Right atrium auricular region (tissue), 2 donors: ENCODE data around the gene EXOC4. TPM values are rescaled to one million over a fixed set of nuclear protein-coding genes. Genes with fewer than 3 reads are reported as not detected.

ENCODE experiments used
- DNase-seq: peaks from one replicate; pipeline ENCODE4 v3.0.0-alpha.2; 2019; ENCODE audit warnings: low spot score
- H3K27ac ChIP-seq, 2 donors: fragments of 200-600 bp; sonication (generic); 1 replicate in 1 of 2; 2 replicates in 1 of 2; pipeline ENCODE4 v1.5.1; 2016 to 2019
- H3K27me3 ChIP-seq, 2 donors: fragments of 200-600 bp; sonication (generic); one replicate each; pipeline versions ENCODE4 v1.5.1 to v1.6.0; 2017 to 2019
- H3K36me3 ChIP-seq: fragments of 200-600 bp; sonication (generic); one replicate; pipeline ENCODE4 v1.5.1; 2016
- H3K4me1 ChIP-seq, 2 donors: fragments of 200-600 bp; sonication (generic); one replicate each; pipeline versions ENCODE4 v1.5.1 to v1.6.0; 2017 to 2019
- H3K4me3 ChIP-seq, 2 donors: fragments of 200-600 bp; sonication (generic); 1 replicate in 1 of 2; 2 replicates in 1 of 2; pipeline ENCODE4 v1.5.1; 2017 to 2019; ENCODE audit warnings: mild to moderate bottlenecking in 1 of 2, moderate library complexity in 1 of 2
- H3K9me3 ChIP-seq, 2 donors: fragments of 200-600 bp; sonication (generic); one replicate each; pipeline ENCODE4 v1.5.1; 2019
- total RNA-seq, 2 donors: library from RNA; depleted of rRNA; stranded (reverse); fragments of >200 nt; gene quantifications; one replicate each; pipeline ENCODE4 v1.1.0, GENCODE V29; 2016
- TF ChIP-seq, protein P1 (sequence below), 2 donors: fragments of 200-600 bp; sonication (generic); IDR thresholded peaks; one replicate each; pipeline ENCODE4 v1.5.1; 2019; ENCODE audit warnings: antibody characterized with exemption in 2 of 2

The EXOC4 gene
- total RNA-seq, 2 donors from 2014 or later: 24.7 to 30.6 TPM

DNA sequence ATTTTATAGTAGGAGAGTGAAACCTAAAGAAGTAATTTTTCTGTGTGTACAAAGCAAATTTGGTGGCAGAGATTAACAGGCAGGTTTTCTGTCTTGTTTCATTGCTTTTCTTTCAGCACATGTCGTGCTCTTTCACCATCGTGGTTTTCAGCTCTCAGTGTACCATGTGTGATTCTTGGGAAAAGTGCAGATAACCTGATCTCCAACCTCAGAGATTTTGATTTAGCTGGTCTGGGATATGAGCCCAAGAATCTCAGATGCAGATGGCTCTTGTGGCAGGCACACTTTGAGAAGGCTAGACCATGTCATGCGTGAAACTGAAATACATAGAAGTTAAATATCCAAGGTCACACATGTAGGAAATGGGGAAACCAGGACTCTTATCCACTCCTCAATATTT, 317.4 kb downstream of the EXOC4 start:
- Histone ChIP-seq H3K36me3 (no peaks in the 10 kb centered on the region), H3K27ac (no peak overlapping the region), H3K4me3 (no peak overlapping the region), H3K9me3 (no peaks in the 10 kb centered on the region), H3K27me3 (no peaks in the 10 kb centered on the region), H3K4me1 (no peaks in the 10 kb centered on the region)
- DNase-seq: no peak
- TF ChIP-seq, protein P1, sequence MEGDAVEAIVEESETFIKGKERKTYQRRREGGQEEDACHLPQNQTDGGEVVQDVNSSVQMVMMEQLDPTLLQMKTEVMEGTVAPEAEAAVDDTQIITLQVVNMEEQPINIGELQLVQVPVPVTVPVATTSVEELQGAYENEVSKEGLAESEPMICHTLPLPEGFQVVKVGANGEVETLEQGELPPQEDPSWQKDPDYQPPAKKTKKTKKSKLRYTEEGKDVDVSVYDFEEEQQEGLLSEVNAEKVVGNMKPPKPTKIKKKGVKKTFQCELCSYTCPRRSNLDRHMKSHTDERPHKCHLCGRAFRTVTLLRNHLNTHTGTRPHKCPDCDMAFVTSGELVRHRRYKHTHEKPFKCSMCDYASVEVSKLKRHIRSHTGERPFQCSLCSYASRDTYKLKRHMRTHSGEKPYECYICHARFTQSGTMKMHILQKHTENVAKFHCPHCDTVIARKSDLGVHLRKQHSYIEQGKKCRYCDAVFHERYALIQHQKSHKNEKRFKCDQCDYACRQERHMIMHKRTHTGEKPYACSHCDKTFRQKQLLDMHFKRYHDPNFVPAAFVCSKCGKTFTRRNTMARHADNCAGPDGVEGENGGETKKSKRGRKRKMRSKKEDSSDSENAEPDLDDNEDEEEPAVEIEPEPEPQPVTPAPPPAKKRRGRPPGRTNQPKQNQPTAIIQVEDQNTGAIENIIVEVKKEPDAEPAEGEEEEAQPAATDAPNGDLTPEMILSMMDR (IDR thresholded peaks at IDR 0.05): no peak

DNA sequence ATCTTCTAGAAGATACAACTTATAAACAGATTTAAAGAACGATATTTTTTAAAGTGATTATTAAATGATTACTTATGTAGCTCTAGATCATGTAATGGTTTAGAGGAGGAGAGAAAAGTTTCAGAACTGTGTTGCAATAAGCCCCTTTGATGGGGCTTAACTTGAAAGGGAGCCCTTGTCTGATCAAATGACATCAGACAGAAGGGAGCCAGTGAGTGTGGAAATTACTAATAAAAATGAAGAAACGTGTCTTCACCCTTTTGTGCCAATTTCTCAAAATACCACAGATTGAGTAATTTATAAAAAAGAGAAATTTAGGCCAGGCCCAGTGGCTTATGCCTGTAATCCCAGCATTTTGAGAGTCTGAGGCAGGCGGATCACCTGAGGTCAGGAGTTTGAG, 318.2 kb downstream of the EXOC4 start:
- no peak overlapping the region for H3K4me3 ChIP-seq
- no peaks in the 10 kb centered on the region for H3K9me3 ChIP-seq
- no peak for DNase-seq
- no peaks in the 10 kb centered on the region for H3K27me3 ChIP-seq
- TF ChIP-seq, protein P1 (IDR thresholded peaks at IDR 0.05): no peak
- no peaks in the 10 kb centered on the region for H3K36me3 ChIP-seq
- H3K4me1 ChIP-seq: peaks cover 0 to 5% of the 10 kb centered on the region in 2 donors
- H3K27ac ChIP-seq: no peak overlapping the region

DNA sequence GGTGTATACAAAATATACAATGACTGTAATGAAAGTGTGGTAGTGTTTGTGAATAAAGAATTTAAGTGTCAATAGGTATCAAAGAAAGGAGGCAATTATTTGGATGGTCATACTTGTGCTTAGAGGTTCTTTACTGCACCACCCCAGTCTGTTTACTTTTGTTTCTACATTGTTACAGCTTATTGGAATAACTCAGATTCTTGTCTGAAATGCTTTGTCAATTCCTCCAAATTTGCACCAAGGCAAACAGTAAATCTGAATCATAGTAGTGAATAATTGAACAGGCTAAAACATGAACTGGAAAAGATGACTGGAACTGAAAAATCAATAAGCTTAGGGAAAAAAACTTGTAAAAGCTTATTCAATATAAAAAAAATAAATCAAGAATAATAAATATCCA, 319.2 kb downstream of the EXOC4 start:
- no peaks in the 10 kb centered on the region for H3K9me3 ChIP-seq
- no peak for DNase-seq
- TF ChIP-seq, protein P1 (IDR thresholded peaks at IDR 0.05): no peak
- no peak overlapping the region for H3K27ac ChIP-seq
- peaks cover 0 to 5% of the 10 kb centered on the region in 2 donors for H3K4me1 ChIP-seq
- H3K36me3 ChIP-seq: no peaks in the 10 kb centered on the region
- H3K27me3 ChIP-seq: no peaks in the 10 kb centered on the region
- H3K4me3 ChIP-seq: no peak overlapping the region

DNA sequence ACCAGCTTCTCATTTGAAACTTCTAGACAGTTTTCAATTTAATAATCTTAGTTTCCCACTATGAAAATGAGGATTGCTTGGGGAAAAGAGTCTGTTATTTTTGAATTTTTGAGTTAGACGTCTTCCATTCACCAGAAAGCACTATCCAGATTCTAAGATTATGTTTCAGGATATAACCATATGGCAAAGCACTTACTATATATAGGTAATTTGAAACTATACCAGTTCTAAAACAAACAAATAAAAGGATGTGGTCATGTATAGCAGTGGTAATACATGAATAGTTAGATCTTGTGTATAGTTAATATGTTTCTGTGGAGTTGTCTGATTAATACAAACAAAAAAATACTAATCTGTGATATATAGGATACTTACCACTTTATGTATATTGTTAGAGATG, 320.0 kb downstream of the EXOC4 start:
- no peak for DNase-seq
- peaks cover 0 to 5% of the 10 kb centered on the region in 2 donors for H3K4me1 ChIP-seq
- H3K9me3 ChIP-seq: no peaks in the 10 kb centered on the region
- H3K4me3 ChIP-seq: no peak overlapping the region
- H3K36me3 ChIP-seq: no peaks in the 10 kb centered on the region
- H3K27ac ChIP-seq: no peak overlapping the region
- H3K27me3 ChIP-seq: no peaks in the 10 kb centered on the region
- TF ChIP-seq, protein P1 (IDR thresholded peaks at IDR 0.05): no peak

DNA sequence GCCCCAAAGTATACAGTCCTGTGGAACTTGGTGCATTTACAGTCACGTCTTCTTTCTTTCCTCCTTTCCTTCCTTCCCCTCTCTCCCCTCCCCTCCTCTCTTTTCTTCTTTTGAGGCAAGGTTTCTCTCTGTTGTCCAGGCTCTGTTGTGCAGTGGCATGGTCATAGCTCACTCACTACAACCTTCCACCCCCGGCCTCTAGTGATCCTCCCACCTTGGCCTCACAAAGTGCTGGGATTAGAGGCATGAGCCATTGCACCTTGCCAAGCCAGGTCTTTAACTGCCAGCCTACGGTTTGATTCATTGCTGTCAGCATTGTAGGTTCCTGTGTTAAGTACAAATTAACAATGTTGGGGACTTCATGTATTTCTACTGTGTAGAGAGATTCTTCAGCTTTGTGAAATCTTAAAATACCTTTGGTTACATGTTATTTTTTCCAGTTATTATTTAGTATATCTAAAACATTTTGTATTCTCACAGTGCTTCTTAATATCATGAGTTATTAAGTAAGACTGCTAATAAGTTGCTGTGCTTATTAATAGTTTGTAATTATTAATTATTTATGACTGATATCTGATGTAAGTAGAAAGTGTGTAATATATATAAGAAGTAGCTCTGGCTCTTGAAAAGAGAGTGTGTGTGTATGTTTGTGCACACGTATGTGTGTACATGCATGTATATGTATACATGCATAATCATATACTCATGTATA, 320.8 kb downstream of the EXOC4 start:
- Histone ChIP-seq H3K9me3 (no peaks in the 10 kb centered on the region), H3K27me3 (no peaks in the 10 kb centered on the region), H3K36me3 (no peaks in the 10 kb centered on the region), H3K4me1 (peaks cover 0 to 5% of the 10 kb centered on the region in 2 donors), H3K4me3 (no peak overlapping the region), H3K27ac (no peak overlapping the region)
- TF ChIP-seq, protein P1 (IDR thresholded peaks at IDR 0.05): no peak
- DNase-seq: no peak
